SK-N-SH (cell line): ENCODE results near the gene NR3C1. TPM values are rescaled to one million over a fixed set of nuclear protein-coding genes. Genes with fewer than 3 reads are reported as not detected.

ENCODE experiments used
- CTCF ChIA-PET: fragments of 300-600, 350-600 bp; formaldehyde crosslinking; extraction: SDS; loops from one replicate; lab custom pipeline; 2021; lab: Yijun Ruan, JAX
- POLR2A ChIA-PET: fragments of 350-600 bp; sonication (Branson Sonifier 250); formaldehyde crosslinking; extraction: SDS; loops from one replicate; lab custom pipeline; 2020; ENCODE audit warnings: antibody characterized with exemption, inconsistent platforms; lab: Yijun Ruan, JAX
- DNase-seq: peaks from one replicate; pipeline ENCODE4 v3.0.0; 2012
- H2AFZ ChIP-seq: fragments of 200-600 bp; sonication (generic); 2 replicates; pipeline ENCODE4 v1.8.1; 2016; ENCODE audit warnings: antibody characterized with exemption, mild to moderate bottlenecking, low read depth
- H3F3A ChIP-seq: fragments of 200-600 bp; sonication (generic); replicated peaks from 2 replicates; pipeline ENCODE3; 2016; ENCODE audit warnings: antibody characterized with exemption, mild to moderate bottlenecking; ENCODE audit not compliant: insufficient read depth
- H3K27ac ChIP-seq, 2 experiments: fragments of 200-500 bp in 1 of 2; fragments of 200-600 bp in 1 of 2; sonication (Bioruptor generic) in 1 of 2; sonication (generic), shearing (Covaris generic) in 1 of 2; 2 replicates each; pipeline versions ENCODE4 v1.5.1 to v1.6.1; 2014 to 2016; ENCODE audit warnings: low read depth in 2 of 2, inconsistent platforms in 1 of 2, low read length in 1 of 2, mild to moderate bottlenecking in 1 of 2, mixed read lengths in 1 of 2
- H3K27me3 ChIP-seq: fragments of 200-600 bp; sonication (generic), shearing (Covaris generic); 2 replicates; pipeline ENCODE4 v1.6.1; 2016; ENCODE audit warnings: mixed run types; ENCODE audit not compliant: insufficient read depth
- H3K36me3 ChIP-seq, 2 experiments: fragments of 200-500 bp in 1 of 2; fragments of 200-600 bp in 1 of 2; sonication (Bioruptor generic) in 1 of 2; sonication (generic) in 1 of 2; replicated peaks in 1 of 2; 2 replicates each; pipeline versions ENCODE3 to v1.5.1; 2014 to 2016; ENCODE audit warnings: low read length in 1 of 2, mild to moderate bottlenecking in 1 of 2; ENCODE audit not compliant: insufficient read depth in 2 of 2, control insufficient read depth in 1 of 2
- H3K4me1 ChIP-seq, 2 experiments: fragments of 200-500 bp in 1 of 2; fragments of 200-600 bp in 1 of 2; sonication (Bioruptor generic) in 1 of 2; sonication (generic), shearing (Covaris generic) in 1 of 2; 2 replicates each; pipeline versions ENCODE4 v1.5.1 to v1.6.1; 2014 to 2016; ENCODE audit warnings: low read depth in 1 of 2, low read length in 1 of 2, mixed run types in 1 of 2; ENCODE audit not compliant: insufficient read depth in 2 of 2, control insufficient read depth in 1 of 2
- H3K4me2 ChIP-seq: fragments of 200-600 bp; sonication (generic), shearing (Covaris generic); 2 replicates; pipeline ENCODE4 v1.6.1; 2017; ENCODE audit warnings: mixed run types
- H3K4me3 ChIP-seq, 2 experiments: fragments of 200-500 bp in 1 of 2; fragments of 200-600 bp in 1 of 2; sonication (Bioruptor generic) in 1 of 2; sonication (generic), shearing (Covaris generic) in 1 of 2; 2 replicates each; pipeline versions ENCODE4 v1.5.1 to v1.8.1; 2014 to 2016; ENCODE audit warnings: low read depth in 2 of 2, inconsistent platforms in 1 of 2, low read length in 1 of 2, mild to moderate bottlenecking in 1 of 2, mixed read lengths in 1 of 2, moderate library complexity in 1 of 2
- H3K79me2 ChIP-seq: fragments of 200-600 bp; sonication (generic); 2 replicates; pipeline ENCODE4 v1.8.1; 2017; ENCODE audit warnings: mild to moderate bottlenecking; ENCODE audit not compliant: insufficient read depth
- H3K9ac ChIP-seq: fragments of 200-600 bp; sonication (generic); 2 replicates; pipeline ENCODE4 v1.6.1; 2017; ENCODE audit warnings: mixed run types
- H3K9me2 ChIP-seq: fragments of 200-600 bp; sonication (generic); 2 replicates; pipeline ENCODE4 v1.6.1; 2017; ENCODE audit warnings: mixed run types
- H3K9me3 ChIP-seq: fragments of 200-600 bp; sonication (generic); 2 replicates; pipeline ENCODE4 v1.6.1; 2017; ENCODE audit warnings: mixed run types, mild to moderate bottlenecking, moderate library complexity
- H4K20me1 ChIP-seq: fragments of 200-600 bp; sonication (generic); 2 replicates; pipeline ENCODE4 v1.6.1; 2017; ENCODE audit warnings: mild to moderate bottlenecking, mixed run types; ENCODE audit not compliant: insufficient read depth
- CHD2 ChIP-seq: fragments of 150-350 bp; IDR thresholded peaks from 2 replicates; pipeline ENCODE4 v1.6.1; 2018; ENCODE audit warnings: low read length; ENCODE audit not compliant: partially characterized antibody
- CTCF ChIP-seq: fragments of 200-600 bp; sonication (generic); IDR thresholded peaks from 2 replicates; pipeline ENCODE4 v1.6.1; 2017; ENCODE audit warnings: antibody characterized with exemption, mild to moderate bottlenecking, moderate library complexity
- EP300 ChIP-seq, 2 experiments: IDR thresholded peaks; 2 replicates each; pipeline versions ENCODE4 v1.4.0 to v1.6.1; 2012; ENCODE audit warnings: borderline replicate concordance in 1 of 2, low read depth in 1 of 2, low read length in 1 of 2
- FOSL2 ChIP-seq: IDR thresholded peaks from 2 replicates; pipeline ENCODE4 v1.4.0; 2012; ENCODE audit warnings: low read depth, mild to moderate bottlenecking, moderate library complexity, borderline replicate concordance
- GATA2 ChIP-seq: sonication (generic); formaldehyde crosslinking; IDR thresholded peaks from 2 replicates; pipeline ENCODE4 v1.5.0; 2020; ENCODE audit warnings: mild to moderate bottlenecking, missing genetic modification reagents
- JUND ChIP-seq: IDR thresholded peaks from 2 replicates; pipeline ENCODE4 v1.4.0; 2012
- NRF1 ChIP-seq: IDR thresholded peaks from 2 replicates; pipeline ENCODE4 v1.6.1; 2012; ENCODE audit warnings: low read depth, mild to moderate bottlenecking, low read length
- PBX3 ChIP-seq: IDR thresholded peaks from 2 replicates; pipeline ENCODE4; 2012
- RCOR1 ChIP-seq: fragments of 150-350 bp; IDR thresholded peaks from 2 replicates; pipeline ENCODE4 v1.6.1; 2017; ENCODE audit warnings: antibody characterized with exemption, low read length
- RFX5 ChIP-seq: IDR thresholded peaks from 2 replicates; pipeline ENCODE4 v1.6.1; 2012; ENCODE audit warnings: mild to moderate bottlenecking, improper control_type of control experiment, low read length
- RXRA ChIP-seq: IDR thresholded peaks from 2 replicates; pipeline ENCODE4 v1.4.0; 2012; ENCODE audit warnings: low read depth, mild to moderate bottlenecking, borderline replicate concordance
- TAF1 ChIP-seq: IDR thresholded peaks from 2 replicates; pipeline ENCODE4 v1.6.1; 2012; ENCODE audit warnings: low read depth, mild to moderate bottlenecking, low read length, moderate library complexity, borderline replicate concordance
- TCF12 ChIP-seq: IDR thresholded peaks from 2 replicates; pipeline ENCODE4 v1.4.0; 2012
- YY1 ChIP-seq: IDR thresholded peaks from 2 replicates; pipeline ENCODE4 v1.4.0; 2012; ENCODE audit warnings: low read depth, mild to moderate bottlenecking
- ZBTB33 ChIP-seq: IDR thresholded peaks from 2 replicates; pipeline ENCODE4 v1.4.0; 2012; ENCODE audit warnings: low read depth, borderline replicate concordance
- WGBS: methylation state at CpG from one replicate; pipeline ENCODE4 v1.1.6; 2017; ENCODE audit warnings: low lambda C conversion rate; 5-methylcytosine and 5-hydroxymethylcytosine counted together
- polyA plus RNA-seq, 3 experiments: library from polyadenylated mRNA; depleted of rRNA; stranded (reverse); fragments of >200 nt; gene quantifications; 2 replicates each; pipeline ENCODE4 v1.2.3, GENCODE V29; 2012
- TF ChIP-seq, protein P1 (sequence below): fragments of 150-350 bp; IDR thresholded peaks from 2 replicates; pipeline ENCODE4 v1.6.1; 2017; ENCODE audit warnings: antibody characterized with exemption, low read length, low read depth, borderline replicate concordance
- TF ChIP-seq, protein P2 (sequence below): IDR thresholded peaks from 2 replicates; pipeline ENCODE4 v1.4.0; 2012; ENCODE audit warnings: low read depth
- TF ChIP-seq, protein P3 (sequence below): fragments of 150-350 bp; IDR thresholded peaks from 2 replicates; pipeline ENCODE4 v1.6.1; 2016; ENCODE audit warnings: mild to moderate bottlenecking, low read depth, low read length
- TF ChIP-seq, protein P4 (sequence below): IDR thresholded peaks from 2 replicates; pipeline ENCODE4 v1.6.1; 2012; ENCODE audit warnings: mild to moderate bottlenecking, low read depth, low read length, moderate library complexity

NR3C1 gene
- polyA plus RNA-seq, 1 of the 3 experiments (the other 2 are of a cell fraction) = 7.1 TPM

DNA sequence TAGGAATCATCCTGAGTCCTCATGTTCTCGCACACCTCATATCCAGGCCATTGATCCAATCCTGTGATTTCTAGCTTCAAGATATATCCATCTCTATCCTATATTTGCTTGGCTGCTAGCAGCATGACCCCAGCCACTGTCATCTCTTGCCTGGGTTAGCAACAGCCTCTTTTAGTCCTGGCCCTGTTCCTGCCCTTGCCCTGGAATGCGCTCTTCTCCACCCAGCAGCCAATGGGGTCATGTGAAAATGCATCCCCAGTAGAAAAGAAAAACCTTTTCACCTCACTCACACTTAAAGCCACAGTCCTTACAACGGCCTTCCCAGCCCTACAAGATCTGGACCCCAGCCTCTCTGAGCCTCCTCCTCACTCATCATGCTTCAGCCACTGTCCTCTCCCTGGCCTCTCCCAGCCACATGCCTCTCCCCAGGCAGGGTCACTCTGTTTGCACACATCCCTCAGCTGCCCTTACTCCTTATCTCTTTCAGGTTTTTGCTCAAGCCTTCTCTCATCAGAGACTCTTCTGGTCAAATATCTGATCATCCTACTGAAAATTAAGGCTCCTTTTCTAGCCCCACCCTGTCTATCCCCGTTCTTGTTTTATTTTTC, 34.3 kb upstream of the NR3C1 start:
- no peak overlapping the region for H3K27ac ChIP-seq
- no peak overlapping the region for H2AFZ ChIP-seq
- no peaks in the 10 kb centered on the region for H4K20me1 ChIP-seq
- TF ChIP-seq, protein P1, sequence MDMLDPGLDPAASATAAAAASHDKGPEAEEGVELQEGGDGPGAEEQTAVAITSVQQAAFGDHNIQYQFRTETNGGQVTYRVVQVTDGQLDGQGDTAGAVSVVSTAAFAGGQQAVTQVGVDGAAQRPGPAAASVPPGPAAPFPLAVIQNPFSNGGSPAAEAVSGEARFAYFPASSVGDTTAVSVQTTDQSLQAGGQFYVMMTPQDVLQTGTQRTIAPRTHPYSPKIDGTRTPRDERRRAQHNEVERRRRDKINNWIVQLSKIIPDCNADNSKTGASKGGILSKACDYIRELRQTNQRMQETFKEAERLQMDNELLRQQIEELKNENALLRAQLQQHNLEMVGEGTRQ = no peak
- TF ChIP-seq RFX5 (no peak), GATA2 (no peak), YY1 (no peak), EP300 (IDR thresholded peaks at IDR 0.05; ENCODE audit: borderline replicate concordance in 1 of 2, low read depth in 1 of 2, low read length in 1 of 2) (no peak), RCOR1 (no peak), PBX3 (no peak), TAF1 (no peak), TCF12 (no peak), ZBTB33 (no peak), JUND (no peak), NRF1 (no peak), FOSL2 (no peak), CTCF (no peak), RXRA (no peak), CHD2 (no peak)
- TF ChIP-seq, protein P2, sequence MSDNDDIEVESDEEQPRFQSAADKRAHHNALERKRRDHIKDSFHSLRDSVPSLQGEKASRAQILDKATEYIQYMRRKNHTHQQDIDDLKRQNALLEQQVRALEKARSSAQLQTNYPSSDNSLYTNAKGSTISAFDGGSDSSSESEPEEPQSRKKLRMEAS = no peak
- TF ChIP-seq, protein P3, sequence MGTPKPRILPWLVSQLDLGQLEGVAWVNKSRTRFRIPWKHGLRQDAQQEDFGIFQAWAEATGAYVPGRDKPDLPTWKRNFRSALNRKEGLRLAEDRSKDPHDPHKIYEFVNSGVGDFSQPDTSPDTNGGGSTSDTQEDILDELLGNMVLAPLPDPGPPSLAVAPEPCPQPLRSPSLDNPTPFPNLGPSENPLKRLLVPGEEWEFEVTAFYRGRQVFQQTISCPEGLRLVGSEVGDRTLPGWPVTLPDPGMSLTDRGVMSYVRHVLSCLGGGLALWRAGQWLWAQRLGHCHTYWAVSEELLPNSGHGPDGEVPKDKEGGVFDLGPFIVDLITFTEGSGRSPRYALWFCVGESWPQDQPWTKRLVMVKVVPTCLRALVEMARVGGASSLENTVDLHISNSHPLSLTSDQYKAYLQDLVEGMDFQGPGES = no peak
- TF ChIP-seq, protein P4, sequence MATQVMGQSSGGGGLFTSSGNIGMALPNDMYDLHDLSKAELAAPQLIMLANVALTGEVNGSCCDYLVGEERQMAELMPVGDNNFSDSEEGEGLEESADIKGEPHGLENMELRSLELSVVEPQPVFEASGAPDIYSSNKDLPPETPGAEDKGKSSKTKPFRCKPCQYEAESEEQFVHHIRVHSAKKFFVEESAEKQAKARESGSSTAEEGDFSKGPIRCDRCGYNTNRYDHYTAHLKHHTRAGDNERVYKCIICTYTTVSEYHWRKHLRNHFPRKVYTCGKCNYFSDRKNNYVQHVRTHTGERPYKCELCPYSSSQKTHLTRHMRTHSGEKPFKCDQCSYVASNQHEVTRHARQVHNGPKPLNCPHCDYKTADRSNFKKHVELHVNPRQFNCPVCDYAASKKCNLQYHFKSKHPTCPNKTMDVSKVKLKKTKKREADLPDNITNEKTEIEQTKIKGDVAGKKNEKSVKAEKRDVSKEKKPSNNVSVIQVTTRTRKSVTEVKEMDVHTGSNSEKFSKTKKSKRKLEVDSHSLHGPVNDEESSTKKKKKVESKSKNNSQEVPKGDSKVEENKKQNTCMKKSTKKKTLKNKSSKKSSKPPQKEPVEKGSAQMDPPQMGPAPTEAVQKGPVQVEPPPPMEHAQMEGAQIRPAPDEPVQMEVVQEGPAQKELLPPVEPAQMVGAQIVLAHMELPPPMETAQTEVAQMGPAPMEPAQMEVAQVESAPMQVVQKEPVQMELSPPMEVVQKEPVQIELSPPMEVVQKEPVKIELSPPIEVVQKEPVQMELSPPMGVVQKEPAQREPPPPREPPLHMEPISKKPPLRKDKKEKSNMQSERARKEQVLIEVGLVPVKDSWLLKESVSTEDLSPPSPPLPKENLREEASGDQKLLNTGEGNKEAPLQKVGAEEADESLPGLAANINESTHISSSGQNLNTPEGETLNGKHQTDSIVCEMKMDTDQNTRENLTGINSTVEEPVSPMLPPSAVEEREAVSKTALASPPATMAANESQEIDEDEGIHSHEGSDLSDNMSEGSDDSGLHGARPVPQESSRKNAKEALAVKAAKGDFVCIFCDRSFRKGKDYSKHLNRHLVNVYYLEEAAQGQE = no peak
- POLR2A ChIA-PET = no interaction called here
- H3K4me2 ChIP-seq = no peak overlapping the region
- H3K4me3 ChIP-seq = no peak overlapping the region
- H3K79me2 ChIP-seq = no peaks in the 10 kb centered on the region
- H3F3A ChIP-seq = no peaks in the 10 kb centered on the region
- CTCF ChIA-PET = no interaction called here
- WGBS = 90% methylated on average over 4 of the region's 4 CpGs
- no peaks in the 10 kb centered on the region for H3K9me2 ChIP-seq
- no peaks in the 10 kb centered on the region for H3K36me3 ChIP-seq
- no peaks in the 10 kb centered on the region for H3K9me3 ChIP-seq
- H3K27me3 ChIP-seq = no peaks in the 10 kb centered on the region
- no peak for DNase-seq
- H3K4me1 ChIP-seq = peaks cover 0 to 18% of the 10 kb centered on the region in 2 experiments; a peak in 2 of 4 replicates
- no peak overlapping the region for H3K9ac ChIP-seq
